Stimulated activated CD8-positive, alpha-beta memory T cell treated with anti-CD3 and anti-CD28 coated beads, Interleukin-15, amount 100 ng/mL, for 24 hours (primary cell): Measurements from ENCODE around the gene ACSS3.

Source experiments
- DNase-seq: peaks from one replicate; pipeline ENCODE4 v3.0.0-alpha.2; 2020; ENCODE audit warnings: low read depth

The ACSS3 gene

GRCh38 chr12:81231574-81232368 lies 153.9 kb downstream of the ACSS3 start:
- DNase-seq, result no peak

GRCh38 chr12:81245458-81245857 lies 167.6 kb downstream of the ACSS3 start:
- no peak for DNase-seq

- DNase-seq, result no peak
These were observed 168.2 kb downstream of the ACSS3 start for GRCh38 chr12:81245907-81246570.

GRCh38 chr12:81249976-81250375 lies 172.1 kb downstream of the ACSS3 start:
- DNase-seq, result no peak

GRCh38 chr12:81252228-81252627 lies 174.3 kb downstream of the ACSS3 start:
- no peak for DNase-seq

- DNase-seq, result no peak
These were observed 175.5 kb downstream of the ACSS3 start for GRCh38 chr12:81253360-81253759.

GRCh38 chr12:81255456-81255855 lies 177.6 kb downstream of the ACSS3 start:
- no peak for DNase-seq

GRCh38 chr12:81255947-81256346 lies 178.1 kb downstream of the ACSS3 start:
- no peak for DNase-seq

- DNase-seq, result no peak
These were observed 180.2 kb downstream of the ACSS3 start for GRCh38 chr12:81257947-81258551.

- no peak for DNase-seq
These were observed 181.5 kb downstream of the ACSS3 start for GRCh38 chr12:81259360-81259759.

GRCh38 chr12:81261508-81262207 lies 183.8 kb downstream of the ACSS3 start:
- no peak for DNase-seq

GRCh38 chr12:81263072-81263471 lies 185.2 kb downstream of the ACSS3 start:
- DNase-seq, result no peak

GRCh38 chr12:81270385-81270784 lies 192.5 kb downstream of the ACSS3 start:
- no peak for DNase-seq

- no peak for DNase-seq
These were observed 197.0 kb downstream of the ACSS3 start for GRCh38 chr12:81274637-81275529.

- DNase-seq, result no peak
These were observed 206.3 kb downstream of the ACSS3 start for GRCh38 chr12:81284137-81284536.

- no peak for DNase-seq
These were observed 210.8 kb downstream of the ACSS3 start for GRCh38 chr12:81288651-81289050.

- no peak for DNase-seq
These were observed 216.7 kb downstream of the ACSS3 start for GRCh38 chr12:81294325-81295190.

GRCh38 chr12:81295251-81295650 lies 217.4 kb downstream of the ACSS3 start:
- DNase-seq, result no peak

GRCh38 chr12:81296556-81297305 lies 218.9 kb downstream of the ACSS3 start:
- no peak for DNase-seq

- no peak for DNase-seq
These were observed 219.7 kb downstream of the ACSS3 start for GRCh38 chr12:81297601-81298000.
